HG03135 (cell line): Measurements from ENCODE around the gene SEMA6A.
A peak's percentile ranks its signal among the peaks of the same experiment; 100 is the strongest.
"Not testable (repeated sequence)": the region's sequence is repeated elsewhere in the genome, so short reads cannot be mapped to it uniquely, and the experiment has no call there.

ENCODE experiments used
- ATAC-seq: cut with Tn5 transposase; IDR thresholded peaks from one replicate; pipeline ENCODE4 v1.9.1; 2021; ENCODE audit warnings: mild to moderate bottlenecking, moderate library complexity; ENCODE audit not compliant: unreplicated experiment

The SEMA6A gene

DNA sequence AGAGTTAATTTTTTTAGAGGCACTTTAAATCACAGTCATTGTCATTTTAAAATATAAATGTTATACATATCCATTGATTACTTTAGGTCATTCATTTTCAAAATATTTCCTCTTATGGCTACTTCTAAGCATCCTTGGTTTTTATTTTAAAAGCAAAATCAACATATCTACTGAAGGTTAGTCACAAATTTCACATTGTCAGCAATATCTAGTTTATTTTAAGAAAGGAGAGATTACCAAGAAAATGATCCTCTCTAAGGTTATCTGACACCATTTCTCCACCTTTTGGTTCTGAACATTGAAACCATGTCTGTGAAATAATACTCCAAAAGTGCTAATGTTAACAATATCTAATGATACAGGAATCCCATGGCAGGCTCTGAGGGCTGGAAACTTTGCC is 24.5 kb downstream of the SEMA6A start:
- no peak for ATAC-seq

DNA sequence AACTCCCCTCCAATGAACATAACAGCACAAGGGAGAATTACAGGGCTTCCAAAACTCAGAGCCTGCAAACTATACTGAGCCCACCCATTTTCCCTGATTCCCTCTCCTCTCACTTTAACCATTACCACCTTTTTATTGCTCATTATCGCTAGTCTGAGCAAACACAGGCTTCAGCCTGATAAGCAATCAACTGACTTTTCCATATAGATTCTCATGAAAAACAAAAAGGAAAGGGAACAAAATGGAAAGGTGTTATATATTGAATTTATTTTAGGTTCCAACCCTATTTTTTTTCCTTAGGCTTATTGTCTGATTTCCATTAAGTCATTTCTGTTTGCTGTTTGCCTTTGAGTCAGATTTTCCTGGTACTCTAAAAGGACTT is 27.9 kb downstream of the SEMA6A start:
- no peak for ATAC-seq

DNA sequence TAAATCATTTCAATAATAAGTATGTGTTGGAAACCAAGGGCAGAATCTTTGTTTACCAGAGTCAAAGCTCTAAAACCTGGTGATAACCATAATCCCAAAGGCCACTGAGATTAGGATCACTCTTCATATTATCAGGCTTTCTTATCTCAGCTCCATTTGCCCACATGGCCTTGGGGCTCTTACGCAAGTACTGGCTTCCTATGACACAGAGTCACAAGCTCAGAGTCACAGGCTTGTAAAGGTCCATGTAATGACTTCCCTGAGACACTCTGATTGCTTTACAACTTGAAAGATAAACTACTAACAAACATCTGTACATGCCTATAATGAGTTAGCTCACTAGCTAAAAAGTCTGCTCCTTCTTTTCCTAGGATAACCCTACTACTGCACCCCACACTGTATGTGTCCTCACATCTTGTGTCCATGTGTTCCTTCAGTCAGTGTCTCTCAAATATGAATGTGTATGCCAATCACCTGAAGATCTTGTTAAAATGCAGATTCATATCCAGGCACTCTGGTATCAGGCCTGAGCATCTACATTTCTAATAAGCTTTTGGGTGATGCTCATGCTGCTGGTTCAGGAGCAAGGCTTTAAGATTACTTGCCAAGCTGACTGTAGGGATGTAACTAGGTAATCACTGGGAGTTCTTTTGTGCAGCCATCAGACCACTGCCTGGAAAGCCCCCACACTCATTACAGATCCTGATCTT is 28.4 kb downstream of the SEMA6A start:
- ATAC-seq, result no peak

DNA sequence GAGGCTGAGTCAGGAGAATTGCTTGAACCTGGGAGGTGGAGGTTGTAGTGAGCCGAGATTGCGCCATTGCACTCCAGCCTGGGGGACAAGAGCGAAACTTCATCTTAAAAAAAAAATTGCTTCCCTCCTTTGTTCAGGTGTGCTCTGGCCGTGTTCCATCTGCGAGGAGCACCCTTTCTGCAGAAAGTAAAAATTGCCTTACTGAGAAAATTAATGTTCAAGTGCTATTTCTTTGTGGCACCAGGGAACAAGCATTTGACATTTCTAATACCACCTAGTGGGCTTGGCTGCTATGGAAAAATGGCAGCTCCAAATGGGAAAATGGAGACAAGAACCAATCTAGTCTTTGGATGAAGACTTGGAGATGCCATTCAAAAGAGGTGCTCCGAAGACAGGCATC is 29.2 kb downstream of the SEMA6A start:
- not testable (repeated sequence) for ATAC-seq

DNA sequence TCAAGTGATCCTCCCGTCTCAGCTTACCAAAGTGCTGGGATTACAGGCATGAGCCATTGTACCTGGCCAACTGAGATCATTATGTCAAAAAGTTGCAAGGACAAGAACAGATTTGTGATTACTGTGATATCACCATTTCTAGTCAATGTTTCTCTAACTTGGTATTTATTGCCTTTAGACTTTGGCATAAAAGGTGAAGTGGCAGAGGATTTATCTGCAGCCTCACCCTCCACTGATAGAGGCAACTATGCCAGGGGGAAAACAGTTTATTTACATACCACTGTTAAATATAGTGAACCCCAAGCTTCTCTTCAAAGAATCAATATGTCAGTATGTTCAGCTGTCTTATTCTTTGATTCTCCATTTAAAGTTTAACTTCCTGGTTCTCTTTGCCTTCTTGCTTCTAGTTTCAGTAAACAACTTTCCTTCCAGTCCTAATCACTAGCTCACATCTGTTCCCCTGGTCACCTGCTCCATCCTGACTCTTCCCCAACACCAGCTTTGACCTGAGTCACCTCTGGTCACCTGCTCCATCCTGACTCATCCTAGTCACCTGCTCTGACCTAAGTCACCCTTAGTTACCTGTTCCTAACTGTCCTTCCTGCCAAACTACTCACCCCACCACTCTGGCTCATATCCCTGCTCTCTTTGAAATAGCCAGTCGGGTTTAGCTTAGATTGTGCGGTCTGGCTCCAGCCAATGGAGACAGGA is 29.9 kb downstream of the SEMA6A start:
- no peak for ATAC-seq

DNA sequence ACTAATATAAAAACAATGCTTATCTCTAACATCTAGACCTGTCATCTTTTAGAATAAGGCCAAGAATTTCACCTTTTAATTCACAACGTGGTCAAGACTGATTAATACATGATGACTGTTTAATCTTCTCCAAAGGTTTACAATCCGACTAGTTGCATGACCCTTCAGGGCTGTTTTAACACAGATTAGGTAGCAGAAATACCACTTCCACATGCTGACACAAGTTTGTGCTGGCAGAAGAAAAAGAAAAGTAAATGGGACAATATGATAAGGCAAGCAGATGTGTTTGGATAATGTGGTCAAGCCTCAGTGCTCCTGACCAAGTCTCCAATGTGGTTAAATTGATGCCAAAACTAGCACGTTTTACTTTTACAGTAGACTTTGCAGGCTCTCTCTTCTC is 31.1 kb downstream of the SEMA6A start:
- ATAC-seq, result no peak

DNA sequence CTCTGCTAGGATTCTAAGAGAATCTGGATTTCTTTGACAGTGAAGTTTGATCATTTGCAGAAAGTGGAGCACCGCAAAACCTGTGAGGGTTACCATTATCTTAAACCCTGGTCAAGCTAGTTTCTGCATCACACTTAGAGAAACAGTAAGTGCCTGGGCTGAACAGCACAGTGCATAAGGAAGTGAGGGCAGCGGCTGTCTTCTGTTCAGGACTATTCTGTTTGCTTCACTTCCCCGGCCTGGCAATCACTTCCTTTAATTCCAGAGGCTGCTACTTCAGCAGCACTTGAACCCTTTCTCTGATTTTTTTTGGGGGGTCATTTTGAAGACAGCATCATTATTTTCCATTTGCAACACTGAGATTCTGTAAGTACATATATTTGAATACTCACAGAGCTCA is 32.0 kb downstream of the SEMA6A start:
- ATAC-seq, result no peak

DNA sequence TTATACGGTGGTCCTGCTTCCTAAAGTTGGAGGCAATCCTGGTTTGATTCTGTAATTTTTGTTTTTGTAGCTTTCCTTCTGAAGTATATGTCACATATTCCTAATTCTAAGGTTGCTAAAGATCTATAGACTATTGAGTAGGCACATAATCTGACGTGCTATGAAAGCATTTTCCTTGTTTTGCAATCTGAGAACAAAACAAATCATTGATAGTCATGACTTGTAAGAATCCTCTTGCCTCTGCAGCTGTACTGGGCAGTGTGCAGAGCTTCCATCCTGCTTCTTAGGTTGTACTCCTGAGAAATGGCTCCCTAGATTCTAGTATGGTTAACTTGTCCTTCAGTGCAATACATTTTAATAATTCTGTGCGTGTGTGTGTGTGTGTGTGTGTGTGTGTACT is 35.4 kb downstream of the SEMA6A start:
- no peak for ATAC-seq

DNA sequence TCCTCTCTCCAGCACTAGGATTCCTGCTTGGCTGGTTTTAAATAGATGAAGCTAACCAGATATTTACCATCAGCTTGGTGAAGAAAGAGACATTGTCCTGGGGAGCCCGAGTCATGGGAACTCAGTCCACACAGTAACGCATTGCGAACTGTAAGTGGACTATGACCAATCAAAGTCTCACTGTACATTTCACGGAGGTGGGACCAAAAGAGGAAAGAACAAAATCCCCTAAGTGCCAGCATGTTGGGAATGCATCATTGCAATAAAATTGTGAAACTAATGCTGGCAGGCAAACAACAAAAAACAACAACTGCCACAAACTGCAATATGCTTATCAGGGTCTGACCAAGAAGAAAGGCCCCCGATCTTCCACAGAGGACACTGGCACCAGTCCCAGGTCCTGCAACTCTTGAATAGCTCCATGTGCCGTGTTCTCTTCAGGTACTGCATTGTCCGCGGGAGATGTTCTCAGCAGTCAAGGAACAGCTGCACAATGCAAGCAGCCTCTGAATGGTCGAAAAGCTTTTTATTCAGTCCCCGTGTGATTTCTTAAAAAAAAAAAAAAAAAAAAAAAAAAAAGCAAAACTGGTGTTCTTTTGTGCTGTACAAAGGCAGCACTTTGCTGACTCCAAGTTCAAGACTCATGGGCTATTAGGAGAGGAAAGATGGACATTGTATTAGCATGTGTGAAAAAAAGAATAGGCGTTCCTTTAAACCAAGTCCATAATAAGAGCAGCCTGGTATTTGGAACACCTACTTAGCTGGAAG is 38.1 kb downstream of the SEMA6A start:
- no peak for ATAC-seq

DNA sequence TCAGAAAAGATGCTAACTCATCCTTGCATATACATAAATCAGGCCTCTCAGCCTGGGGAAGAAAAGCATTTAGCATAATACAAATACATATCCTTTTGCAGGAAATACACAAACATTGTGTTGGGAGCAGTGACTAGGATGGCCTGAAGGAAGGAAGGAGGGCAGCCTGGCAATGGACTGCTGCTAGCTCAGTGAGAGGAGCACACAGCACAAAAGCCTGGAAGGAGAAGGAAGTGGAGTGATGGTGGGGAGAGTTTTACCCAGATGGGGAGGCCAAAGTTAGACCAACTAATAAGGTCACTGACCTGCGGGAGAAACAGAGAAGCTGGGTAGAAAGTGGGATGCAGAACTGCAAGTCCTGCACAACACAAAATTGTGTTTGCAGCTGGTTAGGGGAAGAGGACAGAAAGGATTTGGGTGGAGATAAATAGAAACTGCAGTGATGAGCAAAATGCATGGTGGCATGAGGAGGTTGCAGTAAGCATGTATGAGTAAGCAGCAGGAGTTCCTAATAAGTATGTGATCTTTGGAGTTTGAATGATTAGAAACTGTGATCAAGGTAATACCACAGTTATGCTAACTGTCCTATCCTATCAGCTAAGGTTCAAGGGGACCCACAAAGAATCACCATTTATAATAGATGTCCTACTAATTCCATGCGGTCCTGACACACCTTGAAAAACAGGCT is 39.5 kb downstream of the SEMA6A start:
- ATAC-seq, result no peak

DNA sequence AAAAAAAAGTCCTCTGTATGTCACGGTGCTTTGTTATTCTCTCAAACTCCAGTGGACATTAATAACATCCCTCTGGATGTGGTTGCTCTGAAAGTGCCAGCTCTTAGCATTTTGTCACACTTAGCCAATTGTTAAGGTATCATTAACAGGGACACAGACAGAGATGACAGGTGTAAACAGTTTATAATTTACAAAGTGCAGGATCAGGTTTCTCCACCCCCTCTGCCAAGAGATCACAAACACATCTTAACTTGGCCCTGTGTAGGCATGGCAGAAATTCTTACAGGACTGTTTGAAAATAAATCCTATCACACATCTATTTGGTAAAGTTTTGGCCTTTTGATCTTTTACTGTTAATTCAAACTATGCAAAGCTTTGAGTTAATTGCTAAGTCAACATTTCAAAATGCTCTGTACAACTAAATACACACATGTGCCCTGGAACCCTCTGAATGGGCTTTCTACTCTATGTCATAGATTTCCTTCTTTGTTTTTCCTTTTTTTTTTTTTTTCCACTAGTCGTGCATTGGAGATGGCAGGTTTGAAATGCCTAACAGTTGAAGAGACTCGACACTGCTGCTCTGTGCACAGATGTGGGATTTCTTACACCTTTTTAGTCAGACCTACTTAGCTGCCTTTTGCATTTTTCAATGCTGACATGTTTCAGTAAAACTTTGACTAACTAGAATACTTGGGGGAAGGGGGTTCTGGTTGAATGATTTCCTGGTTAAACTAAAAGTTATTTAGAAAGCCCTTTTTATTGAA is 41.7 kb downstream of the SEMA6A start:
- ATAC-seq, result peak; percentile 73

DNA sequence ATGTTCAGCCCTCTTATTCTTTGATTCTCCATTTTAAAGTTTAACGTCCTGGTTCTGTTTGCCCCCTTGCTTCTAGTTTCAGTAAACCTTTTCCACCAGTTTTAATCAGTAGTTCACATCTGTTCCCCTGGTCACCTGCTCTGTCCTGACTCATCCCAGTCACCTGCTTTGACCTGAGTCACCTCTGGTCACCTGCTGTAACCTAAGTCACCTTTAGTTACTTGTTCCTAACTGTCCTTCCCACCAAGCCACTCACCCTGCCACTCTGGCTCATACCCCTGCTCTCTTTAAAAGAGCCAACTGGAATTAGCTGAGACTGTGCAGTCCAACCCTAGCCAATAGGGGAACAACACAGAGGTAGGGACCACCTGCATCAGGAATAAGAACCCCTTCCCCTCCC is 43.0 kb downstream of the SEMA6A start:
- no peak for ATAC-seq

DNA sequence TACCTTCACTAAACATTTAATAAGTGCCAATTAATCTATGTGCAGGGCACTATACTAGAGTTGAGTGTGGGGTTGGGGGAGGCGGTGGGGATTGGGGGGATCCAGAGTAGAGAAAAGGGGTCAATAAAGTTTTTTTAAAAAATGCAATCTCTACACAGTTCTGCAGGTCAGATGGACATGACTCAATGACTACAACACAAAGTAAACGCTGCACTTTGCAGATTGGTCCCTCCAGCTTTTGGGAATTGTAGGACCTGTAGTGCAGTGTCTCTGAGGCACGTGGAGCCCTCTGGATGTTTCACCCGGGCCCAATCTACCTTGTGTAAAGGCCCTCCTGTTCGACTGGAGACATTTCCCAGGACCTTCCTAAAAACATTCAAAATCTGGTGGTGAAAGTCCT is 43.5 kb downstream of the SEMA6A start:
- ATAC-seq, result no peak

DNA sequence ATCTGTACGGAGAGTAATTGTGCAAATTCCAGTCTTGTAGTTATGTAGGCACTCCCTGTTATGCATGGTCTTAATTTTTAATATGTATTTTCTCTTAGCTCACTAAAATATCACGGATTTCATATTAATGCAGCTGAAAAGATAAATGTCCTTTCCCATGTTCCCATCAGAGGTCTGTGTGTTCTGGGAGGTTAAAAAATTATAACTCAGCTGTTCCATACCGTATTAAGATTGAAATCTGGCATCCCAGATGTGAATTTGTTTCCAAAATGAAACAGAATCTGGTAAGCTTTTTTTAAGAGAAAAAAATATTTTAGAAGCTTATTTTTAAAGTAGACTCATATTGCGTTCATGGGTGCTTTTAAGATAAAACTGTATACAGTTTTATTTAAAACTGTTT is 44.3 kb downstream of the SEMA6A start:
- ATAC-seq, result no peak

DNA sequence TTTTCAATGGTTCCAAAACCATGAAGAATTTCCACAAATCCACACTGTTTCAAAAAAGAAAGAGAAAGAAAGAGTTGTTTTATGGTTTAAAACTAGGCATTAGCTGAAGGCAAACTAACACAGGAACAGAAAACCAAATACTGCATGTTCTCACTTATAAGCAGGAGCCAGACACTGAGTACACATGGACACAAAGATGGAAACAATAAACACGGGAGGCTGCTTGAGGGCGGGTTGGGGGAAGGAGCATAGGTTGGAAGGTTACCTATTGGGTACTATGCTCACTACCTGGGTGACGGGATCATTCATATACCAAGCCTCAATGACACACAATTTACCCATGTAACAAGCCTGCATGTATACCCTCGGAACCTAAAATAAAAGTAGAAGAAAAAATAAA is 45.0 kb downstream of the SEMA6A start:
- no peak for ATAC-seq

DNA sequence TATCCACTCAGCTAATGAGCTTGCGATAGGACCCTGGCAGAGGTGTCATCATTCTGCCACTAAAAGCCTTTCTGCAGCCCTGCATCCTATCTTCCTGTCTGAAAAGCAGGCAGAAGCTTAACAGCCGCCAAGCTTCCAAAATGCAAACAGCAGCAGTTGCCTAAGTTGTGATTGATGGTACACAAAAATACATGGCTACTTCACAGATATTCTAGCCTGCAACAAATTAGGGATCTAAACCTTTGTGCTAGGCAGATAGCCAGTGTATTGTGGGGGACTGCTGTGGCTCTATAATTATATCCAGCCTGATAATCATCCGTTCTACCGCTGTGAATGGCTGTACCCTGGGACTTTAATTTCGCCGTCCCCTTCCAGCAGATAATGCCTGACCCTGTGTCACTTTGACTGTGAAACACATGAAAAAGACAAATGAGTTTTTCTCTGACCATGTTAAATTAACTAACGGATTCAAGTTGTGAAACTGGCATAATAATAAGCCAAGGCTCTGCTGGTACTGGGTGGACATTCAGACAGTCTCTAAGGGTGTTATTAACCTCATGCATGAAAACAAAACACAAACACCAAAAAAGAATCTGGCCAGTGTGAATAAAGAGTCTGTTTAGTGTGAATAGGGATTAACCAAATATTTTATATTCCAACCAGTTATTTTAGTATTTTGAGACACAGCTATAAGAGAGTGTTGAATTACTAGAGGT is 45.9 kb downstream of the SEMA6A start:
- ATAC-seq, result no peak

DNA sequence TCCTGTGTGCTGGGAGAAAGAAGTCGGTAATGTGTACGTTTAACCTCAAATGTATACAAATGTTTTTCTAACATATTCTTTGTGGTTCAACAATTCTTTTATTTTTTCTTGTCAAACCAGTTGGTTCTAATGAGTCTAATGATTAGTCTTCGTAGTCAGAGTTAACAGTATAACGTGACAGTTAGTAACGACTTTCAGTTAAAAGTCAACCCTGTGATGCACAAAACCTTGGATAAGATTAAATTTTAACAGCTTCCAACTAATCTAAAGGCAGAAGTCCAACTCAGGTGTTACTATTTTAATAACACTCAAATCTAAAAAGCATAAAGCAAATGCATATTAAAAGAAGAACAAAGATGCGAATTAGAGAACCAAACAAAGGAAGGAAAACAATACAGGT is 47.0 kb downstream of the SEMA6A start:
- no peak for ATAC-seq

DNA sequence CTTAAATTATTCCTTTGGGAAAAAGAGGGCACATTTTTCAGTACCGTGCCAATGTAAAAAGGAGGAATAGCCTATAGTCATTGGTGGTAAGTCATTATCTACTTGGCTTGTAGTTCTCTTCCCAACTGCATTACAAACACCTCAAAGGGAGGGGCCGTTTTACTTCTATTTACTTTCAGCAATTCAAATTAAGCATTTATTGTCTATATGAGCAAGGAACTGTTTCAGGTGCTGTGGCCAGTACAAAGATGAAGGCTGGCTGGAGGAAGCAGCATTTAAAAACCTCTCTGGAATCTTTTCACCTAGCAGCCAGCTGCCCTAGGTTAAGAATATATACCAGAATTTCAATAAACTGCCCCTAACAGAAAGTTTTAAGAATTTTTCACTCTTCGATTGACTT is 48.9 kb downstream of the SEMA6A start:
- no peak for ATAC-seq

DNA sequence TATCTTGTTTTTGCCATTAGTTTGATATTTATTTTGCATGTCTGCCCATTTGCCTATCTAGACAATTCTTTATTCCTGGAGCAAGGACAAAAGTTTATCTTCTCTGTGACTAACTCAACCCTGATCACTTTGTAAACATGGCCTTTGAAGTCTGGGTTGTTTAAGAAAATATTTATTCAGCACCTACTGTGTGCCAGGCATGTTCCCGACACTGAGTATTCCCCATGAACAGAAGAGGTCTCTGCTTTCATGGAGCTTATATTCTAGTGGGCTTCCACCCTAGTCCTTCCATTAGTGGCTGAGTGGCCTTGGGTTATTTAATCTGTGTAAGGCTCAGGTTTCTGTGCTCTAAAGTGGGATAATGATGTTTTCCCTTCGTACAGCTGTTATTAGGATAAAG is 49.7 kb downstream of the SEMA6A start:
- ATAC-seq, result no peak
